GM12874 (cell line): ENCODE results near the gene SETDB1.

Source experiments
- CTCF ChIP-seq: IDR thresholded peaks from 2 replicates; pipeline ENCODE4 v1.5.1; 2011; ENCODE audit warnings: low read depth, mild to moderate bottlenecking, control low read depth, low read length, moderate library complexity; ENCODE audit not compliant: insufficient read depth

The SETDB1 gene

GRCh38 chr1:150917387-150917786, 8.8 kb upstream of the SETDB1 start:
- no peak for TF ChIP-seq CTCF

GRCh38 chr1:150922519-150922975, 3.6 kb upstream of the SETDB1 start:
- peak; percentile 72 for TF ChIP-seq CTCF

GRCh38 chr1:150925080-150925479, 1.1 kb upstream of the SETDB1 start:
- TF ChIP-seq CTCF: no peak

GRCh38 chr1:150927624-150928023, 1.5 kb downstream of the SETDB1 start:
- no peak for TF ChIP-seq CTCF

GRCh38 chr1:150928286-150928685, 2.1 kb downstream of the SETDB1 start:
- TF ChIP-seq CTCF: no peak

GRCh38 chr1:150931773-150932172, 5.6 kb downstream of the SETDB1 start:
- no peak for TF ChIP-seq CTCF

- no peak for TF ChIP-seq CTCF
Observed at GRCh38 chr1:150944856-150945255, 18.7 kb downstream of the SETDB1 start.

GRCh38 chr1:150954708-150955107, 28.5 kb downstream of the SETDB1 start:
- no peak for TF ChIP-seq CTCF
